Activated CD4-positive, alpha-beta T cell treated with anti-CD3 and anti-CD28 coated beads for 24 hours (primary cell): ENCODE results near the gene GABRB1.

Experiments
- DNase-seq, 2 donors: peaks; one replicate each; pipeline ENCODE4 v3.0.0-alpha.2; 2020; ENCODE audit warnings: low read depth in 2 of 2

GABRB1 gene

GRCh38 chr4:47386146-47386545 is 354.8 kb downstream of the GABRB1 start:
- DNase-seq = no peak

DNA sequence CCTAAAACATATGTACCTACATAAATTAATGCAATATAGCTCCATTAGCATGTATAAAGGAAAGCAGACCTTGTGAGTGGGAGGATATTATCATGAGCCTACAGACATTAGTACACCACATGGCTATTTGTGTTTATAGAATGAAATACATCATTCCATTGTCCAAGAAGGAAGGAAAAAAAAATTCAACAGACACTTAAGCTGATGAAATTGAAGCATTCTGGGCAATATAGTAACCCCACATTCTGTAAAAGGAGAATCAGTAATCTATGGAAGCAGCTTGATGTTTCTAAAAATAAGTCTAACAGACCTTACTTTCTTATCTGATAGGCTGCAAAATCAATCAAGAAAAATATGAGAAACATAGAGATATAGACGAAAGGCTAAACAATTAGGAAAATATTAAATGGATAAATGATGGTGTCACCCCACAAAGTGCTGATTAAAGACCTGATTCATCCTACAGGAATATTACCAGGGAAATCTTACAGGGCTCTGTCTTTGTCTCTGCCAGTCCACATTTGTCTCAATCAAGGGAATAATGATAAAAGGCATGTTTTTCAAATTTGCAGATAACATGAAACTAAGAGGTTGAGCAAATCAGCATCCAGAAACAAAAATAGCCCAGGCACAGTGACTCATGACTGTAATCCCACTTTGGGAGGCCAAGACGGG is 355.3 kb downstream of the GABRB1 start:
- DNase-seq = no peak

DNA sequence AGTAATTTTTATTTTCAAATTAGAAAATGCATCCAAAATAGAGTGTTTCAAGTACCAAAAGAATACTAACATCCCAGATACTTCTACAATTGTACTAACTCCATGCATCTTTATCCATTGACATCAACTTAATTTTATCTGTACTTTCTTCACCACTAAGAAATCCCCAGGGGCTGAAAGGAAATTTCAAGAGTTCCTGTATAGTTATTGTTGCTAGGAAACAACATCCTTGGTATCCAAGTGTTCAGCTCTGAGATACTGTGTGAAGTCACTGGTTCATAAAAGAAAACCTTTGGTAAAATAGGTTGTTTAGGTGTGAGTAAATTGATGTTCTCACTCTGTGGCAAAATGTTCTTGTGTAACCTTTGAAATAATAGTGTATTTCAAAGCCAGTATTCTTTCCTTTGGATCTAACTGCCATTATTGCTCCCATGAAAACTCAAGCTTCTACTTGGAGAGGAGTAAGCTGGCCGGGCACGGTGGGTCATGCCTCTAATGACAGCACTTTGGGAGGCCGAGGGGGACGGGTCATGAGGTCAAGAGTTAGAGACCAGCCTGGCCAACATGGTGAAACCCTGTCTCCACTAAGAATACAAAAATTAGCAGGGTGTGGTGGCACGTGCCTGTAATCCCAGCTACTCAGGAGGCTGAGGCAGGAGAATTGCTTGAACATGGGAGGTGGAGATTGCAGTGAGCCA is 359.2 kb downstream of the GABRB1 start:
- no peak for DNase-seq

DNA sequence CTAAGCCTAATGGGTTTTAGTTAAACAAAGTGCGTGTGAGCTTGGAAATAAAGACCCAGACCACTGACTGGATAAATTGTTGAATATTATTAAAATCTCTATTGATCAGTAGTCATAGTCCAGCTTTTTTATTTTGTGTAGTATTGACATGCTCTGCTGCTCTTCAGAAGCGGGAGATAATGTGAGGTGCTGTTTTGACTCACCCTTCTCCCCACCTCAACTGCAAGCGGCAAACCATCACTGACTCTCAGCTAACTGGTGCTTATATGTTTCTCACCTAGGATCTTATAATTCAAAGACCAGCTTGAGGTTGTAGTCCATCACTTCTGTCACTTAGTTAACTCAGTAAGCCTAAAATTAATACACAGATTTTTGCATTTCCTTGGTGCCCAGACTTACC is 359.9 kb downstream of the GABRB1 start:
- no peak for DNase-seq

- no peak for DNase-seq
Observed at GRCh38 chr4:47406408-47406807, 375.0 kb downstream of the GABRB1 start.

DNA sequence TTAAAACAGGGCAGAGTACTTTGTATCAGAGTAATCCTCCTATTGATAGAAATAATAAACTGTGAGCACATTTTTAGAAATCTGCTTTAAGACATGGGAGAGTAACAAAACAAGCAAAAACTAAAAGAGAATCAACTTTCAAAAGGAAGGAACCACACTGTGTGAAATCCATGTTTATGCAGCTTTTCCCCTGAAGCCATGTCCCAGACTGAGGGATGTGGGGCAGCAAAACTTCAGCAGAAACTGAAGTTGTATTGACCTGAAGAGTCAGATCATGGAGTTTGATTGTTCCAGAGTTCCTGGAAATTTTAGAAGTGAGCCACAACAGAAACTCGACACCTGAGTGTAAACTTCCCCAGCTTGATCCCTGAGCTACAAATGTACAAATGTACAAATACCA is 378.9 kb downstream of the GABRB1 start:
- no peak for DNase-seq

- no peak for DNase-seq
Observed at GRCh38 chr4:47413521-47413920, 382.2 kb downstream of the GABRB1 start.

DNA sequence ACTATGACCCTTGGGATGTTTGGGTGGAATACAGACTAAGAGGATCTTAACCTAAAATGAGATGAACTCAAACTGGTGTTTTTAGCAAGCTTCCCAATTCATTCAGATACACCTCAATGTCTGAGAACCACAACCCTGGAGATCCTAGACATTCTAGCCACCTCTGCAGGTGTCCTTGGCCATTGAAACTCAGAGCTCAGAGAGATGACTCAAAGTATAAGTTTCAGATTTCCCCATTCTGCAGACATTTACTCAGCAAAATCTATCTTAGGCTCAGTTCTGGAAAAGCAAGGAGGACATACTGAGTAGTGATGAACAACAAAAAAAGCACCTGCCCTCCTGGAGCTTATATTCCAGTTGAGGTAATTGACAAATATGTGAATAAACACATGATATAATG is 384.4 kb downstream of the GABRB1 start:
- DNase-seq = no peak

DNA sequence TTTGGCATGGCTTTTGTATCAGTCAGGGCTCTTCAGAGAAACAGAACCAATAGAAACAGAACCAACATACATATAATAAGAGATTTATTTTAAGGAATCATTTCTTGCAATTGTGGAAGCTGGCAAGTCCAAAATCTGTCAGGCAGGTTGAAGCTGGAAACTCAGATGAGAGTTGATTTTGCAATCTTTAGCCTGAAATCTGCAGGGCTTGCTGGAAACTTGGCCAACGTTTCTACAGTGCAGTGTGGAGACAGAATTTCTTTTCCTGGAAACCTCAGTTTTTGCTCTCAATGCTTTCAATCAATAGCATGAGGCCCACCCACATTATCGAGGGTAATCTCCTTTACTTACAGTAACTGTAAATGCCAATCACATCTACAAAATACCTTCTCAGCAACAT is 386.8 kb downstream of the GABRB1 start:
- no peak for DNase-seq

GRCh38 chr4:47419296-47419695 is 387.9 kb downstream of the GABRB1 start:
- DNase-seq = no peak

GRCh38 chr4:47425628-47426027 is 394.3 kb downstream of the GABRB1 start:
- DNase-seq = no peak

DNA sequence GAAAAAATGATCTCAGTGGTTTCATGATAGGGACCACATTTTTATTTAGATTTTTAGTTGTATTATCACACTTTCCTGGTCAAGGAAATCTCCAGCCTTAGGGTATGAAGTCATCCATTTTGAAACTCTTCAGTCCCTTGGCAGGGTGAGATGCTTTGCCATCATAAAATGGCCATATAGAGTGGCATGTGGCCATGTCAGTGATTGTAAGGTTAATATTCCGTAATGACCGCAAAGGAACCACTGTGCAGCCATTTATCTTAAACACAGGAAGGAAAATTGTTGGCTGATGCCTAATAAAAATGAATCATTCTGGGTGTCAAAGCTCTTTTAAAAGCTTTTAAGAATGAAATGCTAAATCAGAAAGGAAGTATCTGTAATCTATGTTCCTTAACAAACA is 396.6 kb downstream of the GABRB1 start:
- no peak for DNase-seq

- DNase-seq = no peak
Observed at GRCh38 chr4:47432749-47433148, 401.4 kb downstream of the GABRB1 start.

- DNase-seq = no peak
Observed at GRCh38 chr4:47434931-47435330, 403.6 kb downstream of the GABRB1 start.

- DNase-seq = no peak
Observed at GRCh38 chr4:47442980-47443379, 411.6 kb downstream of the GABRB1 start.

DNA sequence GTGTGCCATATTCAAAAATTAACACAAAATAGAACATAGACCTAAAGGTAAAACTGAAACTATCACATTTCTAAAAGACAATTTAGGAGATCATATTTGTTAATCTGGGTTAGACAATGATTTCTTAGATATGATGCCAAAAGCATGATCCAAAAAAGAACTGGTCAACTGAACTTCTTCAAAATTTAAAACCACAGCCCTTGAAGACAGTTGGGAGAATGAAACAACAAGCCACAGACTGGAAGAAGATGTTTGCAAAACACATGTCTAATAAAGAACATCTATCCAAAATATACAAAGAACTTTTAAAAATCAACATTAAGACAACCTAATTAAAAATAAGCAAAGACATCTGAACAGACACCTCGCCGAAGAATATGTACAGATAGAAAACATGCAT is 412.7 kb downstream of the GABRB1 start:
- DNase-seq = no peak

- no peak for DNase-seq
Observed at GRCh38 chr4:47451657-47452056, 420.3 kb downstream of the GABRB1 start.

DNA sequence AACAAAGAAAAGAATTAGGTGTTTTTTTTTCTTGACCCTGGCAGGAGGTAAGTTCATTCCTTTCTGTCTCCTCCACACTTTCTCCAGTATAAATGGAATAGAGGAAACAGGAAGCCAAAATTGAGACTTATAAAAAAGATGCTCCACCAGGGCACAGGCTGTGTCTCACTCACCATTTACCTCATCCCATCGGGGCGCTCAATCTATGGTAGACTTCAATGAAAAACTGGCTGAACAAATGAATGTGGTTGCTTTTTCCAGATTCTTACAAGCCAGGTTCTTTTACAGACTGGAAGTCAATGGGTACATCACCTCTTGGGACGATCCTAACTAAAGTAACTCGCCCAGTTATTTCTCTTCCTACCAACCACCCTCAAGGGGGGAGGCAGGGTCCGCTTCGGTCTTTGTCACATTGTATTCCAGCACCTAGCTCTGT is 431.4 kb downstream of the GABRB1 start:
- no peak for DNase-seq

GRCh38 chr4:47463235-47463956 is 432.0 kb downstream of the GABRB1 start, which contains the start of gene COMMD8:
Gene COMMD8 (minus strand): TSS chr4:47463702. CDS start chr4:47463651, 51 bp downstream.
- peak; percentile 93 to 94 for DNase-seq

DNA sequence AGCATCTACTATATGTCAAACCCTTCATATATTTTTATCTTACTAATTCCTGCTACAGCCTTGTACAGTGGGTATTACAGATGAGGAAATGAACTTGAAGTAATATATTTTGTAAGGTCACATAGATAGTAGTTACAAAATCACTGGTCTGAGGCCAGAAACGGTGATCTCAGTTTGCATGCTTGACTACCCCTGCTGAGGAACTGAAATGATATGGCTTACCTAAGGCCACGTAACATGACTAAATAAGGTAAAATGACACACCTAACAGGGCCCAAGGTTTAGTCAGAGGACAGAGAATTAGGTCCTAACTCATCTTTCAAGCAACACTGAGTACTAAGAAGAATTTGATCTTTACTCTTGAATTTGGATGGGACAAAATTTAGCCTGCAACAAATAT is 433.6 kb downstream of the GABRB1 start:
- no peak for DNase-seq

- DNase-seq = no peak
Observed at GRCh38 chr4:47466056-47466785, 434.9 kb downstream of the GABRB1 start.

DNA sequence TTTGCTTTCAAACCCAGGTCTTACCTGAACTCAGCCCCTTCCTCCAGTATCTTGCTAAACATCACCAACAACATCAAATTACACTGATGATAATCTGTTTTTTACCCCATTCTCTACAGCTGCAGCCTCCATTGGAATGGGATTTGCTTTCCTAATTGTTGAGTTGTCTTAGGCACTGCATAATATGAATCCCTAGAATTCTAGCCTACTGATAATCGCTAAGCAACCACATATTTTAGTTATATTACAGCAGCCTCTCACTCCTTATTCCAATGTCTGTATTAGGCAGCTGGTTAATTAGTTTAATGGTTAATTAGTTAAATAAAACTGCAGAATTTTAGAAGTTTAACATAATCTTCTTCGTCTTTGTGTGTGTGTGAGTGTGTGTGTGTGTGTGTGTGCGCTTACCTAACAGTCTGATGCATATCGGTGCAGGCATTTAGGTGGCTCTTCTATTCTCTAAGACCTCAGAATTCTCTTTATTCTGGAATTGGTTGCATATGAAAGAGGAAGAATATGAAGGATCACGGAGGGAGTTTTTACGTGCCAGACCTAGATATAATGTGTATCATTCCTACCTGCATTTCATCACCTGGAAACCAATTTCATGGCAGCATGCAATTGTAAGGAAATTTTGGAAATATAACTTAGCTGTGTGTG is 437.5 kb downstream of the GABRB1 start:
- DNase-seq = no peak
